Effector memory CD4-positive, alpha-beta T cell (primary cell): ENCODE measurements around the gene NEK6.

Experiments used
- DNase-seq, 3 donors: peaks; one replicate each; pipeline ENCODE4 v3.0.0-alpha.2; 2020
- H3K27ac ChIP-seq: 2 replicates; pipeline ENCODE4 v1.7.0; 2013; ENCODE audit warnings: mild to moderate bottlenecking, low read length, moderate library complexity; ENCODE audit not compliant: insufficient read depth, poor library complexity, severe bottlenecking
- H3K27me3 ChIP-seq: replicated peaks from 2 replicates; pipeline ENCODE4 v1.7.0; 2013; ENCODE audit warnings: mild to moderate bottlenecking, low read length; ENCODE audit not compliant: insufficient read depth, control insufficient read depth, poor library complexity, severe bottlenecking
- H3K36me3 ChIP-seq: 2 replicates; pipeline ENCODE4 v1.7.0; 2013; ENCODE audit warnings: mild to moderate bottlenecking, low read length, moderate library complexity; ENCODE audit not compliant: control insufficient read depth, insufficient read depth
- H3K4me1 ChIP-seq: 2 replicates; pipeline ENCODE4 v1.7.0; 2013; ENCODE audit warnings: low read length, mild to moderate bottlenecking; ENCODE audit not compliant: control insufficient read depth, insufficient read depth, poor library complexity, severe bottlenecking
- H3K4me3 ChIP-seq: 2 replicates; pipeline ENCODE4 v1.7.0; 2013; ENCODE audit warnings: low read length, low read depth, mild to moderate bottlenecking; ENCODE audit not compliant: insufficient read depth, poor library complexity, severe bottlenecking
- H3K9me3 ChIP-seq: 2 replicates; pipeline ENCODE4 v1.7.0; 2013; ENCODE audit warnings: mild to moderate bottlenecking, low read length, moderate library complexity; ENCODE audit not compliant: control insufficient read depth

NEK6 gene

DNA sequence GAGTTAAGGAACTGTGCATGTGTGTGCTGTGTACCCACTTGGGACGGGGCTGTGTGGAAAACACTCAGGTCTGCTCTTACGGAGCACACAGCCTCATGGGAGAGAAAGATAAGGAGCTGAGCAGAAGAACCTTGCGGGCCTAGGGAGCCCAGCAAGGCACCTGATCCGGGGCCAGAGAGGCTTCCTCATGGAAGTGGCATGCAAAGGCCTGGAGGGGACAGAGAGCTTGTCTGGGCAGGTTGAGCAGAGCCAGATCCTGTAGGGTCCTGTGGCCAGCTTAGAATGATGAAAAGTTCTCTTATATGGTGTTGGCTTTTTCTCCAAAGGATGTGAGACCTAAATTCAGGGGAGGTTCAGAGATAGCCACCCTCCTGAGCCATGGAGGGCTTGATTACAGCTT lies 45.2 kb downstream of the NEK6 start:
- H3K9me3 ChIP-seq: no peaks in the 10 kb centered on the region
- no peak for DNase-seq
- H3K4me3 ChIP-seq: no peak overlapping the region
- no peaks in the 10 kb centered on the region for H3K36me3 ChIP-seq
- no peaks in the 10 kb centered on the region for H3K27me3 ChIP-seq
- no peaks in the 10 kb centered on the region for H3K4me1 ChIP-seq
- H3K27ac ChIP-seq: no peak overlapping the region

DNA sequence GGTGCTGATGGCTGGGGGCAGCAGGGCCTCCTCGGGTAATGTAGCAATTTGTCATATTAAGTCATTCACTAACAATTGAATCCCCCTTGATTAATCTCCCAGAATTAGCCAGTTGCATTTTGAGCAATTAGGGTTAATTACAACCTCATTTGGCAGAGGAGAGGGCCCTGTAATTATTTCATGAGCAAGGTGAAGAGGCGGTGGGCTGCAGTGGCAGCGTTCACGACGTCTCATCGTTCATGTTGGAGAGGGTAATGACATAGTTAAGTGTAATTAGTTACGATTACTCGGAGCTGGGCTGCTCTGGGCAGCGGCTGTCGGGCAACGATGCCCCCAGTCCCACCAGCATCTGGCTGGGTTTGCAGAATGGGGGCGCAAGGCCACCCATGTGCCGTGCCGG lies 46.0 kb downstream of the NEK6 start:
- H3K4me1 ChIP-seq: no peaks in the 10 kb centered on the region
- no peak overlapping the region for H3K27ac ChIP-seq
- no peak for DNase-seq
- no peaks in the 10 kb centered on the region for H3K36me3 ChIP-seq
- H3K9me3 ChIP-seq: no peaks in the 10 kb centered on the region
- no peaks in the 10 kb centered on the region for H3K27me3 ChIP-seq
- no peak overlapping the region for H3K4me3 ChIP-seq

DNA sequence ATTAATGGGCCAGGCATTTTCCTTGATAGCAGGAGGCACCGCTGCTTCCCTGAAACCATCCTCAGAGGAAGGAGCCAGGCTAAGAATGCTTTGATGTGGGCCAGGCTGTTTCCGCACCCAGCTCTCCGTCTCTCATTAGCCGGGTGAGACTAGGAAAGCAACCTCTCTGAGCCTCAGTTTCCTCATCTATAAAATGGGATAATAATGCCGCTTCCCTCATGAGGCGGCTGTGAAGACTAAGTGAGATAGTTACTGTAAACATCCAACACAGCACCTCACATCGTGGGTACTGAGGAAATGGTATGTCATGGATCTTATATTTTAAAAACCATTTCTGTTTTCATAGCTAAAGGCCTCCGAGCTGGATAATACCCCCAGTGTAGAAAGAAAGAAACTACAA lies 46.5 kb downstream of the NEK6 start:
- H3K36me3 ChIP-seq: no peaks in the 10 kb centered on the region
- no peaks in the 10 kb centered on the region for H3K27me3 ChIP-seq
- DNase-seq: no peak

DNA sequence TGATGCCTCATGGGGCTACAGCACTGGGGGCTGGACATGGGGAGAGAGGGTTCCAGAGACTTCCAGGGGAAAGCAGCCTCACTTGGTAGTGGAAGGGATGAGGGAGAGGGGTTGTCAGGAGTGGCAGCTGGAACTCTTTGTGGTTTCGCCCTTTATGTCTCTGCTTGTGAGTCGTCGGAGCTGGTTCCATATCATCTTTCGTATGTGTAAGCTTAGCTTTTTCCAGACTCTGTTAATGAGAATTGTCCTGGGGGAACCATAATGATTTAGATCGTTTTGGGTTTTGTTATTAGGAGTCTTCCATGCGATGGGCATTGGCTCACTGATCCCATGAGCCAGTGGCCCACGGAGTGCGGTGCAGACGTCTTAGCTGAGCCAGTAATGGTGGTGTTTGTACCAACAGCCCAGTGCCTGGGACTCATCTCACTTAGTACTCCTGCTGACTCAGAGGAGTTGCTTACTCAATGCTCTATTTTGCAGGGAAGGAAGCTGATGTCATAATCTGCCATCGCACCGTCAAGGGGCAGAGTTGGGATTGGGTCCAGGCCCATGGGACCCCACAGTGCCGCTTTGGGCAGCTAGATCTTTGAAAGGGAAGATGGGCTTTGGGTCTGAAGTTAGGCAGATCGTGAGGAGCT lies 48.5 kb downstream of the NEK6 start:
- DNase-seq: no peak
- no peak overlapping the region for H3K27ac ChIP-seq
- H3K9me3 ChIP-seq: no peaks in the 10 kb centered on the region
- no peaks in the 10 kb centered on the region for H3K4me1 ChIP-seq
- no peaks in the 10 kb centered on the region for H3K27me3 ChIP-seq
- no peaks in the 10 kb centered on the region for H3K36me3 ChIP-seq
- H3K4me3 ChIP-seq: no peak overlapping the region

More for the DNA sequence above, 46.5 kb downstream of the NEK6 start:
- Histone ChIP-seq H3K4me3 (no peak overlapping the region), H3K9me3 (no peaks in the 10 kb centered on the region), H3K4me1 (no peaks in the 10 kb centered on the region), H3K27ac (no peak overlapping the region)

DNA sequence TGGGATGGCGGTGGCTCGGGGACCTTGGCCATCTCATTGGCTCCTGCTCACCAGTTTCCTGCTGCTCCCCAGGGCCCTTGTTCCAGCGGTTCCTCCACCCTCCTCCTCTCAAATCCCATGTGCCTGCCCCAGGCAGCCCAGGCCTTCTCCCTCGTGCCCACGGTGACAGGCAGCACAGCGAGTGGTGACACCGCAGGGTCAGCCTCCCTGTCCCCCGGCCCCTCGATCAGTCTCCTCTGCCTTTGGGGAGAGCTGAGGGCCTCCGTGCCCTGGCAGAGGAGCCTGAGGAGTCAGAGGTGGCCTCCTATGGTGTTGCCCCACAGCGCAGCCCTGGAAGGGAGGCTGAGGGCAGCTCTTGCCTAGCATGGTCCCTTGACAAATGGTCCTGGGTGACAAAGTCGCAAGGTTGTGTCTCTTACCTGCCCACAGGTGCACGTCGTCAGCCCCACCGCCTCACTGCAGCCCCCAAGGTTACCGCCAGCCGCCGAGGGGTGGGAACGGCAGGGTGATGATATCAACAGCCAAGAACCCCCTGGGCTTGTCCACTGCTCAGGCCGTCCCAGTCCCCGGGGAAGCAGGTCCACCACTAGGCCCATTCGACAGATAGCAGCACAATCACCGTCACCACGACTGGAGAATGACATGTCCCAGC lies 49.8 kb downstream of the NEK6 start:
- no peaks in the 10 kb centered on the region for H3K36me3 ChIP-seq
- no peaks in the 10 kb centered on the region for H3K9me3 ChIP-seq
- no peak overlapping the region for H3K27ac ChIP-seq

DNA sequence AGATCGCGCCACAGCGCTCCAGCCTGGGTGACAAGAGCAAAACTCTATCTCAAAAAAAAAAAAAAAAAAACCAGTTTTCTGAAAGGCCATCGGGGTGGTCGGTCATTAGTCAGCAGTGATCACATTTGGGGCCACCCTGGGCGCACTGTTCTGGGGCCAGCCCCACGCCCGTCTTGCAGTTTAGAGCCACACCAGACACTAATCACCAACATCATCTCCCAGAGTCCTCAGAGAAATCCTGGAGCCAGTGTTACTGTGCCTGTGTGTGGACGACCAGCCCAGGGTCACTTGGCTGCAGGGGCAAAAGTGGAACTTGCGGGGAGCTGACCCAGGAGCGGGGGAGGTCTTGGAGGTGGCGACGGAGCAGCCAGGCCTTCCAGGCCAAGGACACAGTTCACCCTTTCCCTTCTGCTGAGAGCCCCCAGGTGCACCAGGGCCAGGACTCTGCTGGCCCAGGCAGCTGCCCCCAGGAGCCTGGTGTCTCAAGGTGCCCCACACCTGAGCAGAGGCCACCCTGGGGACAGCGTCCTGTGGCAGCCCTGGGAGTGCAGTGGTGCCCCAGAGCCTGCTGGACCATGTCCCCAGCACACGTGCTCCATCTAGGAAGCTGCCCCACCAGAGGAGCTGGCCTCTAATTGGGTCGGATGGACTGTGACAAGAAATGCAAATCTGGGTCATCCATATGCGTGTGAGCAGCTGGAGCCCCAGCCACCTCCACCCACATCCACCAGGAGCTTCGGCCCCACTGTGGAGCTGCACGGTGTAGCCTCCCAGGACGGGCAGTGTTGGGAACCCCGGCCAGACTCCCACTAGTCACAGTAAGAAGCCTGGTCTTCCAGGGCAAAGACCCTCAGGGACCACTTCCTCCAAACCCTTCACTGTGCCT lies 51.1 kb downstream of the NEK6 start:
- Histone ChIP-seq H3K4me3 (no peak overlapping the region), H3K27ac (no peak overlapping the region), H3K36me3 (peaks cover 3% of the 10 kb centered on the region), H3K4me1 (no peaks in the 10 kb centered on the region), H3K9me3 (no peaks in the 10 kb centered on the region), H3K27me3 (no peaks in the 10 kb centered on the region)
- no peak for DNase-seq

More for the DNA sequence above, 49.8 kb downstream of the NEK6 start:
- Histone ChIP-seq H3K27me3 (no peaks in the 10 kb centered on the region), H3K4me1 (no peaks in the 10 kb centered on the region), H3K4me3 (no peak overlapping the region)
- no peak for DNase-seq

DNA sequence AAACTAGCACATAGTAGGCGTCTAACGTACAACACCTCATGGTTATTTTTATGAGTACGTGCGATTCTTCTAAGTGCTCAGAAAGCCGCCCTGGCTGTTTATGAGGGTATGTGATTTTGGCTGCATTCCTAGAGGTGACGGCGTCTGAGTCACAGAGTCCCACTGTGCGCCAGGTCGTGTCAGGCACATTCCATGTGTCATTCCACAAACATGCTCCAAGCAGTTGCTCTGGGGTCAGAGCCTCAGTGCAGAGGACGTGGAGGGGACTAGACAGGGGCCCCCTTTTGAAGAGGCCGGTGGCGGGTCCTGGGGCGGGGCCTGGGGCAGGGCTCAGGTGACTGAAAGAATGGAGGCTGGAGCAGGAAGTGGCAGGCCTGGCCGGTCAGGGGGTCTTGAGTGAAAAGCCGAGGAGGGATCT lies 51.9 kb downstream of the NEK6 start:
- Histone ChIP-seq H3K36me3 (peaks cover 3% of the 10 kb centered on the region), H3K27ac (no peak overlapping the region), H3K4me3 (no peak overlapping the region)

DNA sequence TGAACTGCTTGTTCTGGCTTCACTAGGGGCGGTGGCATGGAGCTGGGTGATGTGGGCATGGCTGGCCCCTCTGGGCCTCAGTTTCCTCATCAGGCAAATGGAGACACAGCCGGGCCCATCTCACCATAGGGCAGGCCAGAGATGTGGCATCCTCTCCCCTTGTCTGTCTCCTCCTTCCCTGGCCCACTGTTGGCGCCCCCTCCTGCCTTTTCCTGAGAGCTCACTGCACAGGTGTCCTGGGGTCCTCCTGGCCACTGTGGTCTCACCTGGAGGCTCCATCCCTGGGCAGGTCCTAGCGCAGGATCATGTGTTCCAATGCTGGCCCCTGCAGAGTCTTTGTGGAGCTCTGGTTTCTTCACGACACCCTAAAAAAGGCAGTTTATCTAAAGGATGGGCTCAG lies 53.5 kb downstream of the NEK6 start:
- H3K27ac ChIP-seq: no peak overlapping the region
- no peak for DNase-seq
- no peaks in the 10 kb centered on the region for H3K27me3 ChIP-seq
- H3K4me3 ChIP-seq: no peak overlapping the region
- no peaks in the 10 kb centered on the region for H3K9me3 ChIP-seq
- no peaks in the 10 kb centered on the region for H3K4me1 ChIP-seq
- peaks cover 3% of the 10 kb centered on the region for H3K36me3 ChIP-seq

More for the DNA sequence above, 51.9 kb downstream of the NEK6 start:
- no peaks in the 10 kb centered on the region for H3K27me3 ChIP-seq
- DNase-seq: no peak
- H3K4me1 ChIP-seq: no peaks in the 10 kb centered on the region
- H3K9me3 ChIP-seq: no peaks in the 10 kb centered on the region

DNA sequence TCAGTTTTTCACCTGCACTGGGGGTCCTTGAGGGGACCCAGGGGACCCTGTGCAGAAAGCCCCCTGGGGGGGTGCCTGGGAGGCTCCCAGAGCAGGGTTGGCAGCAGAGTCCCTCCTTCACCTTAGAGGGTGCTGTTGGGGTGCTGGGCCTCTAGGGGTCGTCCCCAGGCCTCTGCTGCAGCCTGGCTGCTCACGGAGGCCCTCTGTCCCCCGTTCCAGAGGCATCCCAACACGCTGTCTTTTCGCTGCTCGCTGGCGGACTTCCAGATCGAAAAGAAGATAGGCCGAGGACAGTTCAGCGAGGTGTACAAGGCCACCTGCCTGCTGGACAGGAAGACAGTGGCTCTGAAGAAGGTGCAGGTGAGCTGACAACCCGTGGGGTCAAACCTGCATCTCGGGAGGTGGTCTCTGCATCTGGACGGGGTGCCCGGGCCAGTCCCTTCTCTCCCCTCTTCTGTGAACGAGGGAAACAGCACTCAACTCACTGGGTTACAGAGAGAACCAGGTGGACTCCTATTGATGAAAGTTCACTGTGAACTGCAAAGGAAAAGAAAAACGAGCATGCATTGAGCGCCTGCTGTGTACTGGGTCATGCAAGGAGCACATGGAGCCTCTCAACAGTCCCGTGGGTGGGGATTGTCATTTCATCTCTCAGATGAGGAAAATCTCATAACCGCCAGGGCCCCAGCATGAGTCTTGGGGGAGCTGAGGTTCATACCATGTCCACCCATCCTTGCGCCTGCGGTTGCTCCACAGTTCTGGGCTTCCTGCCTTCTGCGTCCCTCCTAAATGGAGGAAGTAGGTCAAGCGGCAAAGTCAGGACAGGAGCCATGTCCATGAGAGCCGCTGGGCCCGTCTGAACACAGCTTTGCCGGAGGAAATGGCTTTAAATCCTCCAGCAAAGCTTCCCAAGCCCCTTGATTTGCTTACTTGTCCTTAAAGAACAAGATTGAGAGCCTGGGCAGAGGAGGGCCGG lies 54.8 kb downstream of the NEK6 start:
- DNase-seq: no peak
- Histone ChIP-seq H3K27me3 (no peaks in the 10 kb centered on the region), H3K4me3 (no peak overlapping the region), H3K4me1 (no peaks in the 10 kb centered on the region), H3K9me3 (no peaks in the 10 kb centered on the region), H3K27ac (no peak overlapping the region), H3K36me3 (peaks cover 3% of the 10 kb centered on the region)
